ENCODE measurements around the gene PPFIA1. TPM values are rescaled to one million over a fixed set of nuclear protein-coding genes. Genes with fewer than 3 reads are reported as not detected.
A peak's percentile ranks its signal among the peaks of the same experiment; 100 is the strongest.

PPFIA1 gene
- 22.3 and 26.9 TPM in 2 replicates for total RNA-seq (2014; rRNA removed; shearing (Covaris generic))
- 17.8 and 30.1 TPM in 2 replicates for polyA plus RNA-seq (2014; cell fraction: nucleus; rRNA removed)

DNA sequence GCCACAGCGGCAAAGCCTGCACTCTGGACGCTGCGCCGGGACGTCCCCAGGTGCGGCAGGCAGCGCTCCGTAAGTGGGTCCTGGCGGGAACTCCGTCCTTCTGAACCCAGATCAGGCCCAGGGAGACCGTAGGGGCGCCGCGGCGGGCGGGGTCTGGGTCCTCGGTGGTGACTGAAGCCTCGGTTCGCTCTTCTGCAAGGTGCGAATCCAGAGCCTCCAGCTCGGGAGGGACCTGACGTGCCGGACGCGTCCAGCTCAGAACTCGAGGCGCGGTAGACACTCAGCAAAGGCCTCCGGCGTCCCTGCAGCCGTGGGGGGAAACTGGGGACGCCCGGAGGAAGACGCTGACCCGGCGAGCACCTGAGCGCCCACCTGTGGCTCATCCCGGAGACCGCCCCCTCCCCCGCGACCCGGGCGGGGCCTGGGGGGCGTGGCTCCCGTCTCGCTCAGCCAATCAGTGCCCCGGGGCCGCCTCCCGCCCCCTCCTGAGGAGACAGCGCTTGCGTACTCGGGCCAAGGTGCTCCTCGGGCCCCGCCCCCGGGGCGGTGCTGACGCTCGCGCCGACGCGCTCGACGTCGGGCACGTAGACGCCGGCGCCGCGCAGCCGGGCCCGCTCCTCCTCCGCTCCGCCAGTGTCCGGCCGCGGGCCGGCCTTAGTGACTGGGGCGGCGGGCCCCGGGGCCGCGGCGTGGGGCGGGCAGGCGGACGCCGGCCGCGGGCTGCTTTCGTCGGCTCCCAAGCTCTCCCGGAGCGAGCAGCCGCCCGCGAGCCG is at the start of gene PPFIA1:
Gene PPFIA1 (plus strand): TSS at position 587 of the 773 bp plus-strand sequence. CDS start 1,483 bp downstream, outside the sequence.
- DNase-seq (ENCODE audit: extremely low read depth, low read depth): peak; percentile 88

GRCh38 chr11:70220920-70221319 is 49.6 kb upstream of the PPFIA1 start:
- DNase-seq (ENCODE audit: extremely low read depth, low read depth): no peak

GRCh38 chr11:70225681-70226177 is 44.8 kb upstream of the PPFIA1 start:
- no peak for DNase-seq (ENCODE audit: extremely low read depth, low read depth)

DNA sequence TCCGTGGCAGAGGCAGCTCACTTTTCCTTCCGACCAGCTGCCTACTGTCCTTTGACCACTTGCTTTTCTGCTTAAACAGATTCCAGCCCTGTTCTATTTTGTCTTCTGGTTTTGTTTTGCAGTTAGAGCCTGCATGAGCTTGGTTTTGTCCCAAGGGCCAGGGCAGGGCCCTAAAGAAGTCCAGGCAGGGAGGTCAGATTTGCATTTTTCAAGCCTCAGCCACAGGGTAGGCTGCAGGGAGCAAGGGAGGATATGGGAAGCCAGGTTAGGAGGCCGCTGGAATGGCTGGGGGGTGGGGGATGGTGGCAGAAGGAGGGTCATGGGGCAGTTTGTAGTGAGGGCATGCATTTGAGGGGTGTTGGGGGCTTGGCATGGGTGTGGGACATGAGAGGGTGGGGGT is 44.3 kb upstream of the PPFIA1 start:
- DNase-seq (ENCODE audit: extremely low read depth, low read depth): no peak

GRCh38 chr11:70226967-70227366 is 43.5 kb upstream of the PPFIA1 start:
- no peak for DNase-seq (ENCODE audit: extremely low read depth, low read depth)

DNA sequence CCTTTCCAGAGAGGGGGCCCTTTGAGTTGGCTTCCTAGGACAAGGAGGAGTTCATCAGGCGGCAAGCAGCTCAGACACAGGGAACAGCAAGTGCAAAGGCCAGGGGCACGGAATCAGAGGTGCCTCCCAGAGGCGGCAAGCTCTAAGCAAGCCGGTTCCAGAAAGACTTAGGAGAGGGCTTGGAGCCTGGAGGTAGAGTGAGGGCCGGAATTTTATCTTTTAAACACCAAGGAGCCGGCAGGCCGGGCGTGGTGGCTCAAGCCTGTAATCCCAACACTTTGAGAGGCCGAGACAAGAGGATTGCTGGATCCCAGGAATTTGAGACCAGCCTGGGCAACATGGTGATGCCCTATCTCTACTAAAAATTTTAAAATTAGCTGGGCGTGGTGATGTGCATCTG is 40.8 kb upstream of the PPFIA1 start:
- DNase-seq (ENCODE audit: extremely low read depth, low read depth): no peak

GRCh38 chr11:70230151-70230839 is 40.2 kb upstream of the PPFIA1 start:
- DNase-seq (ENCODE audit: extremely low read depth, low read depth): no peak

DNA sequence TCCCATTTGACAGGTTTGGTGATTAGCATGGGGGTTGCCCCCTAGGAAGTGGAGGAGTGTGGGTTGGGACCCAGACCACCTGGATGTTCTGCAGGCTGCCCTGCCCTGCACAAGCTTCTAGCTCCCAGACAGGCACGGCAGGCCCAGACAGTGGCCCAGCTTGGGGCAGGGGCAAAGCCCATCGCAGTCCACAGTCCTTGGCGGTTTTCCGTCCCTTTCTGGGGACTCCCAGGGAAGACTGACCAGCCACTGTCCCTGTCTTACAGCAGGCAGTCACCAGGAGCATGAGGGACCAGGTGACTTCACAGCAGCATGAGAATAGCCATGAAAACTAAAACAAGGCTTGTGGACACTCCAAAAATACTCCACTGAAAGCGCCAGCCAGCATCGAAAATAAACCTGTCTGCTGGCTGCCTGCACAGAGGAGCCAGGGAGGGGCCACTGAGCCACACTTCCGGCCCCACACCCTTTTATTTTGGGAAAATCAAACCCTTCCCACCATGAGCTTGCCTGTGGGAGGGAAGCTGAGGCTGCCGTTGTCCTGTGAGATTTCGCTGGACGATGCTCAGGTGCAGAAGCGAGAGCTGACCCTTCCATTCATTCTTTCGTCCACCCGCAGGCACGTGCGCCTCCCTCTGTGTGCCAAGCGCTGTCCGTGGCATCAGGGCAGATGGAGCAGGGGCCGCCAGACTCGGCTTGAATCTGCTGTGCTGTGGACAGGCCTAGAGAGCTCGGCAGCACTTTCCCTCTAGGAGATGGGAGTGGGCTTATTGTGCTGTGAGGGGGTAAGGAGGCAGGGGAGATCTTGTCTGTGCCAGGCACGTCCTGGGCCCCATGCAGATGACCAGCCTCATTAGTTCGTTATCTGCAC is 39.4 kb upstream of the PPFIA1 start:
- DNase-seq (ENCODE audit: extremely low read depth, low read depth): no peak

- DNase-seq (ENCODE audit: extremely low read depth, low read depth): no peak
These were observed 37.5 kb upstream of the PPFIA1 start for GRCh38 chr11:70233034-70233433.

DNA sequence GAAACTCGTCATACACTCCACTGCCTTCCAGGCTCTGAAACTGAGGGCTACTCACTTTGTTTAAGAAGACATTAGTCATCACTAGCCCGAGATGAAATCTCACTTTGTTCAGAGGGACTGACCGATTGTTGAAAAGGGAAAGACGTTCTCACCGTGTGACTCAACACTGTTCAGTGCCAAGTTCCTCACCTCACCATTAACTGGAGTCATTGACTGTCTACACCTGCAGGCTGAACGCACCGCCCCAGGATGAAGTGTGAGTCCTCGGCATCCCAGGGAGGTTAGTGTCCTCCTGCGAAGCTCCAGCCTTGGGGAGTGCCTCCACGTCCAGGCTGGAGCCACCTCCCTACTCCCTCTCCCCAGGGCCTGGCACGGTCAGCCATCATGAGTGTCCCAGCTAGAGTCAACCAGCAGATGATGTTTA is 37.0 kb upstream of the PPFIA1 start:
- peak; percentile 5 for DNase-seq (ENCODE audit: extremely low read depth, low read depth)

DNA sequence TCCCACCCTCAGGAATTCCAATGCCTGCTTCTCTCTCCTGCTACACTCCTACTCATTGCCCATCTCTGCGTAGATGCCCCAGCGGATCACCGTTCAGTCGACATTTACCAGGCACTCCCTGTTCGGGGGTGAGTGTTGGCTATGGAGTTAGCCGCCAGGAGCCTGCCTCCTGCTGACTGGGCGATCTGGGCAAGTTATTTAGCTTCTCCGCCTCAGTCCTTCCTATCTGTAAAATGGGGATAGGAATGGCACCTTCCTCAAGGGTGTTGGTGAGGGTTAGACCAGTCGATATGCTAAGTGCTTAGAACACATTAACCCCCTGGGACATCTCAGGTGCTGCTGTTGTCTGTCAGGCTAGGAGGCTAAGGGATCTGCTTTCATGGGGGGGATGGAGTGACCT is 36.5 kb upstream of the PPFIA1 start:
- DNase-seq (ENCODE audit: extremely low read depth, low read depth): no peak

- DNase-seq (ENCODE audit: extremely low read depth, low read depth): no peak
These were observed 30.2 kb upstream of the PPFIA1 start for GRCh38 chr11:70240337-70240736.

DNA sequence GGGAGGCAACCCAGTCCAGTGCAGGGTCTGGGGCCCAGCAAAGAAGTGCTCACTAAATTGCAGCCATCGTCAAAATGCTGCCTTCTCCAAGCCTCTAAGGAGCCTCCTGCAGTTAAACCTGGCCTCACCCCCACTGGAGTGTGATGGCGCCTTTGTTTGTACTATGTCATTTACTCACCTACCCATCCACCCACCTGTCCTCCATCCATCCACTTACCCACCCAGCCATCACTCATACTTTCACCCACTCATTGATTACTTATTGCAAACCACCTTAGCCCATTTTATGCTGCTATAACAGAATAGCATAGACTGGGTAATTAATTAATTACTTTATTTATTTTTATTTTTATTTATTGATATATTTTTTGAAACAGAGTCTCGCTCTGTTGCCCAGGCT is 28.8 kb upstream of the PPFIA1 start:
- no peak for DNase-seq (ENCODE audit: extremely low read depth, low read depth)

GRCh38 chr11:70242885-70243284 is 27.6 kb upstream of the PPFIA1 start:
- DNase-seq (ENCODE audit: extremely low read depth, low read depth): no peak

DNA sequence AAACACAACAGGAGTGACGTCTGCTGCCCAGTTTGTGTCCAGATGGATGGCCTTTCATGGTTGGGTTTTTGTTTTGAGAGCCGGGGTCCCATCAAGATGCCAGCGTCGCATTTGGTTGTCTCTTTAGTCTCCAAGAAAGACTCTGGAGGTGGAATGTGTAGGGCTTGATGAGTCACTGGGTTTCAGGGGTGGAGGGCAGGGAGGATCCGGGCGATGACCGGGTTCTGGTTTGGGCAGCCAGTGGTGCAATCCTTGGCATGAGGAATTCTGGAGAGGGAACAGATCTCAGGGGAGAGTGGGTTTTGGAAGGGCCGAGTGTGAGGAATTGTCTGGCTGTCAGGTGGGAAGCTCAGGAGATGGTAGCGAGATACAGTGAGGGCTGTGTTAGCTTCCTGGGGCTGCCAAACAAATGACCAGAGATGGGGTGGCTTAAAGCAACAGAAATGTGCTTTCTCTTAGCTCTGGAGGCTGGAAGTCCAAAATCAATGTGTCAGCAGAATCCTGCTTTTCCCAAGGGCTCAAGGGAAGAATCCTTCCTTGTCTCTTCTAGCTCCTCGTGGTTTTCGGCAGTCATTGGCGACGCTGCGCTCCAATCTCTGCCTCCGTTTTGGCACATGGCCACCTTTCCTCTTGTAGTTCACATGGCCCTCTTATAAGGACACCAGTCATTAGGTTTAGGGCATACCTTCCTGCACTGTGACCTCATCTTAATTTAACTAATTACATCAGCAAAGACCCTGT is 26.4 kb upstream of the PPFIA1 start:
- no peak for DNase-seq (ENCODE audit: extremely low read depth, low read depth)

DNA sequence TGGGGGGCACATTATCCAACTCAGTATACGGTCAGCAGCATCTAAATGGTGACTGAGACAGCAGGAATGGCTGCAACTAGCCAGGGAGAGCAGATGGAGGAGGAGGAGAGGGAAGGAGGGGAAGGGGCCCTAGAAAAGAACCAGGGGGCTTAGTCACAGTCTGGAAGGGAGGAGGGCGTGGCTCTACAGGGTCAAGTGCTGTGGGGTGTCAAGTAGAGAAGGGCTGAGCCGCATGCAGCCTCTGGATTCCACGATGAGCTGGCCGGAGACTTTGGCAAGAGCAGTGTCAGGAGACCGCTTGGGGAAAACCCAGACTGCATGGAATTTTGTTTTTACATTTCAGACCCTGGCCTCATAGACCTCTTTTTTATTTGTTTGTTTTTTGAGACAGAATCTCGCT is 25.8 kb upstream of the PPFIA1 start:
- DNase-seq (ENCODE audit: extremely low read depth, low read depth): no peak

DNA sequence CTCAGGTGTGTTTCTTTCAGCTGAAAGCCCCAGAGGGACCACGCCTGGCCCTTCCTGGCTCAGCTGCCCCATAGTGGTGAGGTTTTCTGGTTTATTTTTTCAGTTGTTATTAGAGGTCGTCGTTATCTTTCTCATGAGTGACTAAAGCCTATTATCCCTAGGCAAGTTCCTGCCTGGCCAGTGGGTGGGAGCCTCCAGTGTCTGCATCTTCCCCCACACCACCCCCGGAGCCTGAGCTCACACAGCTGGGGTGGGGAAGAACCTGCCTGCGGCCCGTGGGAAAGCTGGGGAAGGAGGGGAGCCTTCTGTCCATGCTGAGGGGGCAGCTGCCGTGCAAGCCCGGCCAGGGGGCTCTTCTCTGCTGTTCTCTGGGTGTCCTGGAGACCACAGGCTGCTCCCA is 24.3 kb upstream of the PPFIA1 start:
- DNase-seq (ENCODE audit: extremely low read depth, low read depth): no peak

DNA sequence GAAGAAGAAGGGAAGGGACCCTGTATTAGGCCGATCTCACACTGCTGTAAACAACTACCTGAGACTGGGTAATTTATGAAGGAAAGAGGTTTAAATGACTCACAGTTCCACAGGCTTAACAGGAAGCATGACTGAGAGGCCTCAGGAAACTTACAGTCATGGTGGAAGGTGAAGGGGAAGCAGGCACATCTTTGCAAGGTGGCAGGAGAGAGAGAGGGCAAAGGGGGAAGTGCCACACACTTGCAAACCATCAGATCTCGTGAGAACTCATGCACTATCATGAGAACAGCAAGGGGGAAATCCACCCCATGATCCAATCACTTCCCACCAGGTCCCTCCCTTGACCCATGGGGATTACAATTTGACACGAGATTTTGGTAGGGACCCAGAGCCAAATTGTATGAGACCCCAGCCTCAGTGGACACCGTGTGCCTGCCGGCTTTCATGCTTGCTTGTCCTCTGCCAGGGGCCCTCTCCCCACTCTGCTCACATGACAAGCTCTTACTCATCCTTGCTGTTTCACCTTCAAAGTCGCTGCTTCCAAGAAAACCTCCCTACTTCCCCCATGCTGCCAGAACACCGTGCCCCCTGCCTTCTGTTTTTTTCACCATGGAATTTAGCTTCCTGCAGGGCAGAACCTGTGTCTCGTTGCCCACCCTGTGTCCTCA is 23.3 kb upstream of the PPFIA1 start:
- DNase-seq (ENCODE audit: extremely low read depth, low read depth): no peak

DNA sequence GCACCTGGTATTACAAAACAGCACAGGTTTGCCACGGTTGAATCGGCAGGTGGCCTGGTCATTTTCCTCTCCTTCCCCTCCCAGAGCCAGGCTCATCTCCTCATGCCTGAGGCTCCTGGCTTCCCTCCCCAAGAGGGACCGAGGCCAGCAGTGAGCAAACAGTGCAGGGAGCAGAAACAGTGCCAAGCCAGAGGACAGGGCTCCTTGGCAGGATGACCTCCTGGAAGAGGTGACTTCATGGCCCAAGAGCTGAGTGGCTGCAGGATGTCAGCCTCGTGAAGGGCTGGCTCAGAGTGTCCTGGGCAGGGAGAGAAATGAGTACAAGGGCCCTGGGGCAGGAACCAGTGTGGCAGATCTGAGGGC is 22.8 kb upstream of the PPFIA1 start:
- DNase-seq (ENCODE audit: extremely low read depth, low read depth): no peak

Measured in NCI-H460 (cell line).